ENCODE results near the gene ZNF148.

Gene ZNF148

GRCh38 chr3:125189378-125190165, 185.6 kb downstream of the ZNF148 start:
- no peak for DNase-seq (ENCODE audit: low spot score)

- DNase-seq (ENCODE audit: low spot score): no peak
Observed at GRCh38 chr3:125188955-125189354, 186.2 kb downstream of the ZNF148 start.

GRCh38 chr3:125187599-125187910, 187.6 kb downstream of the ZNF148 start:
- DNase-seq (ENCODE audit: low spot score): no peak

- no peak for DNase-seq (ENCODE audit: low spot score)
Observed at GRCh38 chr3:125186800-125187598, 188.1 kb downstream of the ZNF148 start.

GRCh38 chr3:125186261-125186787, 188.8 kb downstream of the ZNF148 start:
- DNase-seq (ENCODE audit: low spot score): no peak

GRCh38 chr3:125185805-125186204, 189.3 kb downstream of the ZNF148 start:
- no peak for DNase-seq (ENCODE audit: low spot score)

GRCh38 chr3:125179884-125180240, 195.3 kb downstream of the ZNF148 start:
- no peak for DNase-seq (ENCODE audit: low spot score)

GRCh38 chr3:125179143-125179883, 195.8 kb downstream of the ZNF148 start:
- DNase-seq (ENCODE audit: low spot score): no peak

GRCh38 chr3:125177746-125178145, 197.4 kb downstream of the ZNF148 start:
- no peak for DNase-seq (ENCODE audit: low spot score)

Measured in hematopoietic multipotent progenitor cell treated with erythropoietin and hydrocortisone succinate and interleukin-3 and kit ligand, for 15 days (in vitro differentiated cells).